Sigmoid colon (tissue), 3 donors: Measurements from ENCODE around the gene ACSL1.

Experiments used
- CTCF ChIP-seq, 4 experiments: fragments of 450-650 bp in 3 of 4; fragments of 200-600 bp in 1 of 4; IDR thresholded peaks; one replicate each; pipeline ENCODE4 v1.5.1; 2016 to 2019; ENCODE audit warnings: antibody characterized with exemption in 4 of 4, mild to moderate bottlenecking in 3 of 4, moderate library complexity in 2 of 4
- POLR2A ChIP-seq, 2 donors: fragments of 450-650 bp; IDR thresholded peaks; one replicate each; pipeline ENCODE4 v1.6.1; 2016; ENCODE audit warnings: antibody characterized with exemption in 2 of 2, mild to moderate bottlenecking in 2 of 2, moderate library complexity in 2 of 2

GRCh38 chr4:184776821-184777220, 48.9 kb downstream of the ACSL1 start:
- TF ChIP-seq CTCF (IDR thresholded peaks at IDR 0.05) (no peak), POLR2A (IDR thresholded peaks at IDR 0.05) (no peak)
